HG02870 (cell line): Measurements from ENCODE around the gene ANKRD65.
"Not testable (repeated sequence)": the region's sequence is repeated elsewhere in the genome, so short reads cannot be mapped to it uniquely, and the experiment has no call there.

ENCODE experiments used
- ATAC-seq: cut with Tn5 transposase; IDR thresholded peaks from one replicate; pipeline ENCODE4 v1.9.1; 2021; ENCODE audit warnings: mild to moderate bottlenecking, moderate library complexity; ENCODE audit not compliant: unreplicated experiment

Gene ANKRD65

DNA sequence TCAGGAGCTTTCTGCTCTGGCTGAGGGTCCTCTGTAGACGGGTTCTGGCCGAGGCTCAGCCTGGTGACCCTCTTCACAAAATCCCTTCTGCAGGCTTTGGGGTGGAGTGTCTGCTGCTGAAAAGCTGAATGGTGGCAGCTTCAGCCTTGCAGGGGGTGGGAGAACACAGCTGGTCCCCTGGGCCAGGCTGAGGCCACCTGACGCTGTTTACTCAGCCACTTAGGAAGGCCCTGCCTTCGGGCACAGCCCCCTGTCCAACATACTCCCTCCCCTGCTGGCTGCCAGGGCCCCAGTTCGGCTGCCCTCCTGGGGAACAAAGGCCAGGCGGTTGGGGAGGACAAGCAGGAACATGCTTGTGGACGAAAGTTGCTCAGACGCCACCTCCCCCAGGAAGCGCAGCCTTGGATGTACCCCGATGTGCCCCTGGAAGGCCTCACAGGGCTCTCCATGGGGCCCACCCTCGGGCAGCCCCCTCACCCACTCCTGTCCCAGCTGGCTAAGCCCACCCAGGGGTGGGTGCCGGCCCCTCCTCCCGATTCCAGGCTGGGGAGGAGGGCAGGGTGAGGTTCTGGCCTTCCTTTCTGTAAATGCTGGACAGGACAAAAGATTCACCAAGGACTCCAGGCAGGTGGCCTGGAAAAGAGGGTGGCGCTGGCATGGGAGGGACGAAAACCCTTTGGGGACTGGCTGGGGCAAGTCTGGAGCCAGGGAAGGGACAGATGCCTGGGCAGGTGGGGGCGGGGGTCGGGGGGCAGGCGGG is at the start of gene ANKRD65:
ANKRD65 (minus strand) TSS at position 130 of the 760 bp plus-strand sequence. CDS start 271 bp downstream, outside the sequence.
- no peak for ATAC-seq

- ATAC-seq = not testable (repeated sequence)
Observed at GRCh38 chr1:1468196-1468985, 47.3 kb upstream of the ANKRD65 start.

- ATAC-seq = no peak
Observed at GRCh38 chr1:1463312-1463711, 42.2 kb upstream of the ANKRD65 start.

DNA sequence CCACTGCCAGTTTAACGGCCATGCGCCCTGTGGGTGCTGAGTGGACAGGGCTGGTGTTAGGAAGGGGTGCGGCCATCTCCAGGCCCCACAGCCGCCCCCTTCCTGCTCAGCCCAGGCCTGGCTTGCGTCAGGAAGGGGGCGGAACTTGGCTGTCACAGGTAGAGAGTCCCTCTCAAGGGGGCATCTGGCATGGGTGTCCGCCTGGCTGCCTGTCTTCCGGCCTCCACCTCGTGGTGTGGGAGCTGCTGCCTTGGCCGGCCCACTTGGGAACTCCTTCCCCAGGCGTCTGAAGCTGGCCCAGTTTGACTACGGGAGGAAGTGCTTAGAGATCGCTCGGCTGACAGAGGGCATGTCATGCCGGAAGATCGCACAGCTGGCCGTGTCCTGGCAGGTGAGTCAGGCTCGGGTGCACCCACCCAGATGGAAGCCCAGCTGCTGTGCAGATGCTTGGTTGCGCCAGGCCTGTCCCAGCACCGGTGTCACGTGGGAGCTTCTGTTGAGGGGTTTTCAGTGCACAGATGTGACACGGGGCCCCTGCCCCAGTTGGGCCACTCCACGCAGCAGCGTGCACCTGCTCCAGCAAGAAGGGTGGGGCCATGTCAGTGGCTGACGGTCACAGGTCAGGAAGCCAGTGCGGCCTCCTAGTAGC is 41.4 kb upstream of the ANKRD65 start:
- ATAC-seq = no peak

GRCh38 chr1:1461721-1462317 is 40.7 kb upstream of the ANKRD65 start:
- ATAC-seq = no peak

DNA sequence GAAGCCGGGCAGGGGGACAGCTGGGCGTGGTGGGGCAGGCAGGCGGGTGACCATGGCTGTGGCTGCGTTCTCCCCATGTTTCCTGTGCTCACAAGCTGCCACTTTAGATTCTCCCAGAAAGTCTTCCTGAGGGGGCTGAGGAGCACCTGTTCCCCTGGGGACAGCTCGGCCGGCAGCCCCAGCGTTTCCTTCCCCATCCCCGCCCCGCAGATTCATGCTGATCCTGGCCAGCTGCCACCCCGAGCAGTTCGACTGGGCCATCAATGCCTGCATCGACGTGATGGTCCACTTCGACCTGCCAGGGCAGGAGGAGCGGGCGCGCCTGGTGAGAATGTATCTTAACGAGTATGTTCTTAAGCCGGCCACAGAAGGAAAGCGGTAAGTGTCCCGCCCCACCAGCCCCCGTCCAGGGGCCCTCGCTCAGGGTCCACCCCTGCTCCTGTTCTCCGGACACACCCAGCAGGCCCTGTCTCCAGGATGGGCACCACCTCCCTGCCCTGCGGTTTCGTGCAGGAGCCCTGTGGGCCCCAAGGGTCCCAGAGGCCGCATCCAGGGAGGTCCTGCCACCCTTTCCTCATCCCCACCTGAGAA is 39.6 kb upstream of the ANKRD65 start:
- no peak for ATAC-seq

DNA sequence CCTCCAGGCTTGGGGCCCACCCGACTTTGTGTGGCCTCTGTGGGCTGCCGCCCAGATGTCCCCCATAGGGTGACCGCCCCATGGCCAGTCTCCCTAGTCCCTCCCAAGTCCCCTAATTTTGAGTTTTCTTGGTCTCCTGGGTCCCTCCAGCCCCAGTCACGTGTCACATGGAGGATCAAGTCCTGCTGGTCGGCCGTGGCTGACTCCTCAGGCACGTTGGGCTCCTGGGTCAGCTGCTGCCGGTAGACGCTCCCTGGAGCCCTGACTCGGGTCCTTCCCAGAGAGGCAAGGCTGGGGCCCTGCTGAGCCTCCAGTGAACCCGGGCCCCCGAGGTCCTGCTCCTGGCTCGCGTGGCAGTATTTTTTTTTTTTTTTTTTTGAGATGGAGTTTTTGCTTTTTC is 38.6 kb upstream of the ANKRD65 start:
- not testable (repeated sequence) for ATAC-seq

GRCh38 chr1:1459156-1459555 is 38.1 kb upstream of the ANKRD65 start:
- ATAC-seq = not testable (repeated sequence)

DNA sequence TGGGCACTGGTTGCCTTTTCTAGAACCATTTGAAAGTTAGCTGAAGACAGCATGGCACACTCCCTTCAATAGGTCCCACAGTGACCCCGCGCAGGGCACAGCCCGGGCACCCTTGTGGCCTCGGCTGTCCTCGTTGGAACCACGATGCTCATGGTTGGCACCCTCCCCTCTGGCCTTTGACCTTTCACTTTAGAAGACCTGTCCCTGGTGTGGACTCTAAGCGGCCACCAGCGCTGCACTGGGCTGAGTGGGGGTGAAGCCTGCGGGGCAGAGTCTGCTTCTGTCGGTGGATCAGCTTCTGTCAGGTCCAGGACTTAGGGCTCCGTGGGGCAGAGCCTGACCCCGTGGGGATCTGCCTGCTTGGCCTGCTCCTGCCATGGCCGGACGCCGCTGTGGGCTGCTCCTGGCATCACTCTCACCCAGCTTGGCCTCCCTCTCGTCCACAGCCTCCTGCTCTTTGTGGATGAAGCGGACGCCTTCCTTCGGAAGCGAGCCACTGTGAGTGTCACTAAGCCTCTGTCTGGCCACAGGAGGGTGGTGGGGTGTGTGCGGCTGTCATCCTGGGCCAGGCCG is 35.7 kb upstream of the ANKRD65 start:
- not testable (repeated sequence) for ATAC-seq

- not testable (repeated sequence) for ATAC-seq
Observed at GRCh38 chr1:1455934-1456333, 34.9 kb upstream of the ANKRD65 start.

DNA sequence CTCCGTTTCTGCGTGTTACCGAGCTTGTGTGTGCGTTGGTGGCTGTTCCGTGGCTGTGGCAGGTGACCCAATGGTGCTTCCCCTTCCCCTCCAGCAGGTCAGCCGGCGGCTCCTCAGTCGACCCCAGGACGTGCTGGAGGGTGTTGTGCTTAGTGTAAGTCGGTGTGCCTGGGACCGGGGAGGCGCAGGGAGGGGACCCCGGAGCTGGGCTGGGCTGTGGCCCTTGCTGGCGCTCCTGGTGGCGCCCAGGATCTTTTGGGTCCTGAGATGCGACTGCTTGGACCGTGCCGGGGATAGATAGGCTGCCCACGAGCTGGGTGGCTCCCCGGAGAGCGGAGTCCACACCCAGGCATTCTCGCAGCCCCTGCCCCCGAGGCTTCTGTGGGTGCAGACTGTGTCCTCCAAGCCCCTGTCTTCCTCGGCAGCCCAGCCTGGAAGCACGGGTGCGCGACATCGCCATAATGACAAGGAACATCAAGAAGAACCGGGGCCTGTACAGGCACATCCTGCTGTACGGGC is 34.3 kb upstream of the ANKRD65 start:
- no peak for ATAC-seq

- not testable (repeated sequence) for ATAC-seq
Observed at GRCh38 chr1:1454286-1455056, 33.4 kb upstream of the ANKRD65 start.

DNA sequence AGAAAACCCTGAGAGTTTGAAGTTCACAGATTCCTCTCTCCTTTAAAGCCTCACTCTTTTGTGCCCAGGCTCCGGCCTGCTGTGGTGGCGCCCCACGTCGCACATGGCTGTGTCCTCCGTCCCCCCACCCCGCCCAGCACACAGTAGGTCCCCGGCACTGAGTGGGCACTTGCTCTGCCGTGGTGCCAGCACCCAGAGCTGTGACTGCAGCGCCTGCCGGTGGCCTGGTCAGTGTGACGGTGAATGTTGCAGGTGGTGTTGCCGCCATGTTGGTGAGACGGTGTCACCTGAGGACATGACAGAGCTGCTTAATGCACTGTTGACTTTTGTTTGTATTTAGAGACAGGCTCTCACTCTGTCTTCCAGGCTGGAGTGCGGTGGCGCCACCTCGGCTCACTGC is 31.8 kb upstream of the ANKRD65 start:
- no peak for ATAC-seq

DNA sequence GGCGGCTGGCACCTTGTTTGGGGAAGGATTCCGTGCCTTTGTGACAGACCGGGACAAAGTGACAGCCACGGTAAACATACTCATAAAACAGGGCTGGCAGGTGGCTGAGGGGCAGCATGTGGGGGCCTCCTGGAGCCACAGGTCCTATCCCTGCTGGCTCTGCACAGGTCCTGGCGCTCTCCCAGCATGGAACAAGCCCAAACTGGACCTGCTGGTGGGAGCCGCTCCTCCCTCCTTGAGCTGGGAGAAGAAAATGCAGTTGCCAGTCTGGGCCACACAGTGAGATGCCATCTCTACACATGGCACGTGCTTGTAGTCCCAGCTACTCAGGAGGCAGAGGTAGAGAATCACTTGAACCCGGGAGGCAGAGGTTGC is 31.3 kb upstream of the ANKRD65 start:
- ATAC-seq = not testable (repeated sequence)

DNA sequence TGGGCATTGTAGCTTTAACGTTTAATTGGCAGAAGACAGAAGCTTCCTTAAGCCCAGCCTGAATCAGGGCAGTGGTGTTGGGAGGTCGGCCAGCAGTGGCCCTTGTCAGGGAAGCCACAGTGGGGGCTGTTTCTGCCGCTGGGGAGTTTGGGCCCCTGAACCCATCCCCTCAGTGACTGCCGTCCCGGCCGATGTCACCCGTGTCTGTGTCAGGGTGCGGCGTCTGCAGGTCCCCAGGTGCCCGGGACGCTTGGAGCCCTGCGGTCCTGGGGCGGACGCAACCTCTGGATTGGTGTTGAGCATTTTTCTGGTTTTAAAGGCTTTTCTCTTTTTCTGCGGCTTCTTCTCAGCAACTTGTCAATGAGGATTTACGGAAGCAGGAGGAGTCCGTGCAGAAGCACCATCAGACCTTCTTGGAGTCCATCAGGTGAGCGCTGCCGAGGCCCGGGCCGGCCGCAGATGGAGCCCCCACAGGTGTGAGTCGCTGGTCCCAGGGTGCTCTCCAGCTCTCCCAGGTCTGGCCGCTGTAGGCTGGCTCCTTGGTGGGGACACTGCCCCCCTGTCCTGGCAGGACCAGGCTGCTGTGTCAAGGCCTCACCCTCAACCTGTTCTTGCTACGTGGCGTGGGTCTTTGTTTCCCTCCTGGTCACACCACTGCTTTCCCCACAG is 30.8 kb upstream of the ANKRD65 start:
- ATAC-seq = no peak

DNA sequence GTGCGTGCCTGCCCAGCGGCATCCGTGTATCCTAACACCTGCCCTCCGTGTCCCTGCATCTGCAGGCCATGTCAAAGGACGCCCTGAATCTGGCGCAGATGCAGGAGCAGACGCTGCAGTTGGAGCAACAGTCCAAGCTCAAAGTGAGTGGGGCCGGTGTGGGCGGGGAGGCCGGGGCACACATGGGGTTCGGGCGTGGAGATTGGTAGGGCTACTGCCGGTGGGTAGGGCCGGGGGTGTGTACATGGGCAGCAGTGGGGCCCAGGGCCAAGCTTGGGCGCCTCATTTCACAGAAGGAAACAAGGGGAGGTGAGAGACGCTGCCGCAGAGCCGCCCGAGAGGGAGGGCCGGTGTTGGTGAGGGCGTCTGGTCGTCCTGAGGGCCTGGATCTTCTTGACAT is 29.5 kb upstream of the ANKRD65 start:
- ATAC-seq = not testable (repeated sequence)

- no peak for ATAC-seq
Observed at GRCh38 chr1:1449099-1449739, 28.1 kb upstream of the ANKRD65 start, which contains the start of gene ATAD3C. Gene ATAD3C (plus strand): TSS chr1:1449689. CDS start chr1:1450684, 995 bp downstream.

- not testable (repeated sequence) for ATAC-seq
Observed at GRCh38 chr1:1446631-1447030, 25.6 kb upstream of the ANKRD65 start.
